WTC11 (cell line): ENCODE data around the gene NRROS.

Experiments
- HMGA2 ChIP-seq: fragments of 250-450 bp; sonication (Bioruptor Pico); IDR thresholded peaks from 2 replicates; pipeline ENCODE4 v1.4.0; 2021; ENCODE audit warnings: mild to moderate bottlenecking, moderate library complexity
- NR2C2 ChIP-seq: sonication (generic); formaldehyde crosslinking; IDR thresholded peaks from 2 replicates; pipeline ENCODE4 v1.8.0; 2022; ENCODE audit warnings: mild to moderate bottlenecking, missing genetic modification reagents
- TF ChIP-seq, protein P1 (sequence below): fragments of 200-600 bp; IDR thresholded peaks from 2 replicates; pipeline ENCODE4 v1.8.0; 2022; ENCODE audit warnings: antibody characterized with exemption
- TF ChIP-seq, protein P2 (sequence below): sonication (generic); formaldehyde crosslinking; IDR thresholded peaks from 2 replicates; pipeline ENCODE4 v1.8.1; 2023; ENCODE audit warnings: mild to moderate bottlenecking, missing genetic modification reagents, moderate library complexity
- TF ChIP-seq, protein P3 (sequence below): sonication (generic); formaldehyde crosslinking; IDR thresholded peaks from 2 replicates; pipeline ENCODE4 v1.8.1; 2023; ENCODE audit warnings: mild to moderate bottlenecking, missing genetic modification reagents
- TF ChIP-seq, protein P4 (sequence below): sonication (generic); formaldehyde crosslinking; IDR thresholded peaks from 2 replicates; pipeline ENCODE4 v1.8.0; 2022; ENCODE audit warnings: mild to moderate bottlenecking, missing genetic modification reagents
- TF ChIP-seq, protein P5 (sequence below): sonication (generic); formaldehyde crosslinking; IDR thresholded peaks from 2 replicates; pipeline ENCODE4 v1.8.1; 2022; ENCODE audit warnings: low read depth, missing genetic modification reagents, borderline replicate concordance

DNA sequence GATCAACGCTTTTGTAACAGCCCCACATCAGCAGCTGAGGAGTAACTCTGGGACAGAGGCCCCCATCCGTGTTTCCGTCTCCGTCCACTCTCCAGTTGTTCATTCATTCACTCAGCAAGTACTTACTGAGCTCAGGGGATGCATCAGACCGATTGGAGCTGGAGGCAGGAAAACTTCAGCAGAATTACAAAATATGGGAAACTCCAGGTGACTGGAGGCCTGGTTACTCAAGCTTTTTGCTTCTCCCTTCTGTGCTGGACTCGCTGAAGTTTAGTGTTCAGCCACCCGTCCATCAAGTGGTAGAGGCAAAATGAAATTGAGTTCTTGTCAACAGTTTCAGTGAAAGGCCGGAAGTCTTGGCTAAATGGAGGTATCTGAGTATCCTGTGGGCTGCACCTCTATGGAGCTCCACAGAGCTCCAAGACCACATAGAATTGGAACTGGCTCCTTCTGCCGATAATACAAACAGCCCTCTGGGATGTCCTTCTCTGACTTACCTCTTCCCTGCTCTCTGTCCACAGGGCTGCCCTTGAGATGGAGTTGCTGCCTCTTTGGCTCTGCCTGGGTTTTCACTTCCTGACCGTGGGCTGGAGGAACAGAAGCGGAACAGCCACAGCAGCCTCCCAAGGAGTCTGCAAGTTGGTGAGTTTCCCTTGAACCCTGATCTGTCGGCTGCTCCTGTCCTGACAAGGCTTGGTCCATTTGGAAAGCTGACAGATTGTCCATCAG is 14.7 kb downstream of the NRROS start:
- no peak for TF ChIP-seq NR2C2 (CRISPR knock-in tag)
- TF ChIP-seq, protein P1, sequence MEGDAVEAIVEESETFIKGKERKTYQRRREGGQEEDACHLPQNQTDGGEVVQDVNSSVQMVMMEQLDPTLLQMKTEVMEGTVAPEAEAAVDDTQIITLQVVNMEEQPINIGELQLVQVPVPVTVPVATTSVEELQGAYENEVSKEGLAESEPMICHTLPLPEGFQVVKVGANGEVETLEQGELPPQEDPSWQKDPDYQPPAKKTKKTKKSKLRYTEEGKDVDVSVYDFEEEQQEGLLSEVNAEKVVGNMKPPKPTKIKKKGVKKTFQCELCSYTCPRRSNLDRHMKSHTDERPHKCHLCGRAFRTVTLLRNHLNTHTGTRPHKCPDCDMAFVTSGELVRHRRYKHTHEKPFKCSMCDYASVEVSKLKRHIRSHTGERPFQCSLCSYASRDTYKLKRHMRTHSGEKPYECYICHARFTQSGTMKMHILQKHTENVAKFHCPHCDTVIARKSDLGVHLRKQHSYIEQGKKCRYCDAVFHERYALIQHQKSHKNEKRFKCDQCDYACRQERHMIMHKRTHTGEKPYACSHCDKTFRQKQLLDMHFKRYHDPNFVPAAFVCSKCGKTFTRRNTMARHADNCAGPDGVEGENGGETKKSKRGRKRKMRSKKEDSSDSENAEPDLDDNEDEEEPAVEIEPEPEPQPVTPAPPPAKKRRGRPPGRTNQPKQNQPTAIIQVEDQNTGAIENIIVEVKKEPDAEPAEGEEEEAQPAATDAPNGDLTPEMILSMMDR: no peak
- TF ChIP-seq, protein P2, sequence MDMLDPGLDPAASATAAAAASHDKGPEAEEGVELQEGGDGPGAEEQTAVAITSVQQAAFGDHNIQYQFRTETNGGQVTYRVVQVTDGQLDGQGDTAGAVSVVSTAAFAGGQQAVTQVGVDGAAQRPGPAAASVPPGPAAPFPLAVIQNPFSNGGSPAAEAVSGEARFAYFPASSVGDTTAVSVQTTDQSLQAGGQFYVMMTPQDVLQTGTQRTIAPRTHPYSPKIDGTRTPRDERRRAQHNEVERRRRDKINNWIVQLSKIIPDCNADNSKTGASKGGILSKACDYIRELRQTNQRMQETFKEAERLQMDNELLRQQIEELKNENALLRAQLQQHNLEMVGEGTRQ (CRISPR knock-in tag): no peak
- TF ChIP-seq, protein P3, sequence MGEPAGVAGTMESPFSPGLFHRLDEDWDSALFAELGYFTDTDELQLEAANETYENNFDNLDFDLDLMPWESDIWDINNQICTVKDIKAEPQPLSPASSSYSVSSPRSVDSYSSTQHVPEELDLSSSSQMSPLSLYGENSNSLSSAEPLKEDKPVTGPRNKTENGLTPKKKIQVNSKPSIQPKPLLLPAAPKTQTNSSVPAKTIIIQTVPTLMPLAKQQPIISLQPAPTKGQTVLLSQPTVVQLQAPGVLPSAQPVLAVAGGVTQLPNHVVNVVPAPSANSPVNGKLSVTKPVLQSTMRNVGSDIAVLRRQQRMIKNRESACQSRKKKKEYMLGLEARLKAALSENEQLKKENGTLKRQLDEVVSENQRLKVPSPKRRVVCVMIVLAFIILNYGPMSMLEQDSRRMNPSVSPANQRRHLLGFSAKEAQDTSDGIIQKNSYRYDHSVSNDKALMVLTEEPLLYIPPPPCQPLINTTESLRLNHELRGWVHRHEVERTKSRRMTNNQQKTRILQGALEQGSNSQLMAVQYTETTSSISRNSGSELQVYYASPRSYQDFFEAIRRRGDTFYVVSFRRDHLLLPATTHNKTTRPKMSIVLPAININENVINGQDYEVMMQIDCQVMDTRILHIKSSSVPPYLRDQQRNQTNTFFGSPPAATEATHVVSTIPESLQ (CRISPR knock-in tag): no peak
- TF ChIP-seq, protein P4, sequence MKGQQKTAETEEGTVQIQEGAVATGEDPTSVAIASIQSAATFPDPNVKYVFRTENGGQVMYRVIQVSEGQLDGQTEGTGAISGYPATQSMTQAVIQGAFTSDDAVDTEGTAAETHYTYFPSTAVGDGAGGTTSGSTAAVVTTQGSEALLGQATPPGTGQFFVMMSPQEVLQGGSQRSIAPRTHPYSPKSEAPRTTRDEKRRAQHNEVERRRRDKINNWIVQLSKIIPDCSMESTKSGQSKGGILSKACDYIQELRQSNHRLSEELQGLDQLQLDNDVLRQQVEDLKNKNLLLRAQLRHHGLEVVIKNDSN (CRISPR knock-in tag): no peak
- TF ChIP-seq, protein P5, sequence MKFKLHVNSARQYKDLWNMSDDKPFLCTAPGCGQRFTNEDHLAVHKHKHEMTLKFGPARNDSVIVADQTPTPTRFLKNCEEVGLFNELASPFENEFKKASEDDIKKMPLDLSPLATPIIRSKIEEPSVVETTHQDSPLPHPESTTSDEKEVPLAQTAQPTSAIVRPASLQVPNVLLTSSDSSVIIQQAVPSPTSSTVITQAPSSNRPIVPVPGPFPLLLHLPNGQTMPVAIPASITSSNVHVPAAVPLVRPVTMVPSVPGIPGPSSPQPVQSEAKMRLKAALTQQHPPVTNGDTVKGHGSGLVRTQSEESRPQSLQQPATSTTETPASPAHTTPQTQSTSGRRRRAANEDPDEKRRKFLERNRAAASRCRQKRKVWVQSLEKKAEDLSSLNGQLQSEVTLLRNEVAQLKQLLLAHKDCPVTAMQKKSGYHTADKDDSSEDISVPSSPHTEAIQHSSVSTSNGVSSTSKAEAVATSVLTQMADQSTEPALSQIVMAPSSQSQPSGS (CRISPR knock-in tag): no peak
- no peak for TF ChIP-seq HMGA2
